SK-MEL-5 (cell line): ENCODE results near the gene SNX30. TPM values are rescaled to one million over a fixed set of nuclear protein-coding genes. Genes with fewer than 3 reads are reported as not detected.

ENCODE experiments used
- DNase-seq: peaks from one replicate; pipeline ENCODE4 v3.0.0-alpha.2; 2016; ENCODE audit warnings: low read depth, low spot score
- in situ Hi-C: cut with HindIII; loops from 2 replicates; pipeline ENCODE4 v1.10.0; 2016; ENCODE audit warnings: low sequenced_read_pairs, high pct_unique_total_duplicates, low pct_unique_long_range_greater_than_20kb
- total RNA-seq: library from RNA; depleted of rRNA; stranded (reverse); fragments of >200 nt; shearing (Covaris generic); gene quantifications from 2 replicates; pipeline ENCODE4 v1.2.3, GENCODE V29; 2014; rRNA removed

SNX30 gene
- total RNA-seq, 1 experiment from 2014 or later = 39.2 TPM

DNA sequence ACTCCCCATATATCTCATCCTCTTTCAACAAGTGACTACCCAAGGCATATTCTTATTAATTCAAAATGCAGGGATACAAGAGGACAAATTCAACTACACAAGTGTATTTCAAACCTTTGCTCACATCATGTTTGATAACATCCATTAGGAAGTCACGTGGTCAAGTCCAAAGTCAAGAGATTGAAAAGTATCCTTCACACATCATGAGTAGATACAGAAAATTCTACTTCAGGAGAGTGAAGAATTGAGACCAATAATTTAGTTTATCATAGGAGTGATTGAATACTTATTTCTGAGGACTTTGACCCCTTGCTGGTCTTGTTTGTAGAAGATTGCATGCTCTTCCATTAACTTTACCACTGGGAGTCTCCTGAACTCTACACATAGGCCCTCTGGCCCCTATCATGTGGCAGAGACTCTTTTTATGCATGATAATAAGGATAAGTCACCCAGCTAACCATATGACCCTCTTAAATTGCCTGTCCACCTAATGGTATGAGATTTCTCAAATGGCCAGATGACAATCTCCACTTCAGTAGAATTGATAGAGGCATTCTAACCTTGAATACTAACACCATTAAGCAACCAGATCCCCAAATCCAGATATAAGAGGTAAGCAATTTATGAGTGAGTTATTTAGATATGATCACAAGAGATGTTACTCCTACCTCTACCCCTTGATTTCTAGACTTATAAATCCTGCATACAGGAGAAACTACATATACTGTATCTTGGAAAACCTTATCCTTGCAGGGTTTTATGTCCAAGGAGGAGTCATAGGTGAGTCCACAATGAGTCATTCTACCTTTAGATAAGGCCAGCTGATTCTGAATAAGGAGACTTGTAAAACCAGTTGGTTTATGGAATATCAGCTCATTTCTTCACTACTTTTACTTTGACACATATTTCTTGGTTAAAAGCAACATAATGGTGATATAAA, 166.8 kb downstream of the SNX30 start:
- in situ Hi-C loops = no loop called here
- no peak for DNase-seq

DNA sequence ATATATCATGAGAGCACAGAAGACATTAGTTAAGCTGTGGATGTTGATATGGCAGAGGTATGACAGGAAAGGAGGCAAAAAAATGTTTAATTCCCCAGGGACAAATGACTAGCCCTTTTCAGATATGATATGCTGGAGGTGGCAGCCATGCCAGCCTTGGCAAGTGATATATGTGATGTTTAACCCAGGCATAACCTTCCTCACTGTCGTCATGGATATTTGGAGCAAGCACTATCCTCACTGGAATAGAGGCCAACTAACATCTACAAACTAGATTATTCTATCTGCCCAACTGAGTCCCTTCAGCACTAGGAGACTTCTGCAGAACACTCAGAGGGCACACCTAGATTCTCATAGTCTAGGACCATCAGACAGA, 167.4 kb downstream of the SNX30 start:
- no peak for DNase-seq
- in situ Hi-C loops = no loop called here

DNA sequence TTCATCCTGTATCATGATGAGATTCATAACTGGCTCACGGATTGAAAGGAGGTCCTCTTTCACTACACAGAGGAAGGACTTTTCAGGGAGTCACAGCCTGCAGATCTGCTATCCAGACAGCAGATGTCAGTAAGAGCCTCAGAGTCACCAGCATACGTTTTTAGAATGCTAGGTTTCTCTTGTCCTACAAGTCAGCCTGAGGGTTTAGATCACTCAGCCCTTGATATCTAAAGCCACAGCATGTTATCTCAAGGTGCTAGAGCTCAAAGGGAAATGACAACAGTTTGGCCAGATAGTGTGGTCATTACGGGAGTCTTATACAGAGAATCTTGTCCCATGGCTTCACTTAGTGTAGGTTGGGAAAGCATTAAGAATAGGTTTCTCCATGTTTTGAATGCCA, 171.0 kb downstream of the SNX30 start:
- DNase-seq = peak; percentile 74
- in situ Hi-C loops = no loop called here

Other genes with a start within 250 kb of the SNX30 start
- gene INIP, start 32.6 kb upstream of the SNX30 start, total RNA-seq = 20.2 and 20.5 TPM in 2 replicates
- not detected in 2 replicates for gene SLC46A2, start 140.1 kb downstream of the SNX30 start, total RNA-seq